ENCODE measurements around the gene RABGGTB. TPM values are rescaled to one million over a fixed set of nuclear protein-coding genes. Genes with fewer than 3 reads are reported as not detected.
A peak's percentile ranks its signal among the peaks of the same experiment; 100 is the strongest.

The RABGGTB gene
- total RNA-seq = 10 to 100 TPM; 53.9 to 74.8 TPM
- polyA plus RNA-seq = 10 to 100 TPM; 24.3 to 40.6 TPM

GRCh38 chr1:75785983-75786853 lies at the start of gene RABGGTB:
TSS of gene RABGGTB (plus strand) at chr1:75786256. CDS start at chr1:75786272, 16 bp downstream.
- H3K9me3 ChIP-seq (ENCODE audit: control insufficient read depth in 4 of 4, low read length in 3 of 4) = no peaks in the 10 kb centered on the region
- DNase-seq (ENCODE audit: low spot score) = peak; percentile 95
- TF ChIP-seq RXRA (IDR thresholded peaks at IDR 0.05) (peak in 1 of 2 donors; percentile 59), CTCF (IDR thresholded peaks at IDR 0.05; ENCODE audit: low read depth, low read length, missing input control) (no peak), SP1 (IDR thresholded peaks at IDR 0.05) (peak; percentile 84), RAD21 (IDR thresholded peaks at IDR 0.05) (peak; percentile 7 to 33), FOXA1 (IDR thresholded peaks at IDR 0.05) (no peak), MAX (IDR thresholded peaks at IDR 0.05) (peak; percentile 98), HNF4G (IDR thresholded peaks at IDR 0.05) (peak; percentile 80), HNF4A (conservative IDR thresholded peaks at IDR 0.05) (peak; percentile 95), REST (IDR thresholded peaks at IDR 0.05) (peak; percentile 97), FOXA2 (IDR thresholded peaks at IDR 0.05) (no peak), NR2F2 (IDR thresholded peaks at IDR 0.05) (peak; percentile 10), ATF3 (IDR thresholded peaks at IDR 0.05) (peak; percentile 35), GABPA (IDR thresholded peaks at IDR 0.05 in 1 of 2, conservative IDR thresholded peaks at IDR 0.05 in 1 of 2) (peak in 1 of 2 donors; percentile 32), ZBTB33 (IDR thresholded peaks at IDR 0.05) (peak; percentile 80), YY1 (IDR thresholded peaks at IDR 0.05) (peak; percentile 92), EGR1 (IDR thresholded peaks at IDR 0.05; ENCODE audit: low read depth in 2 of 2) (no peak), JUND (IDR thresholded peaks at IDR 0.05) (peak in 1 of 2 donors; percentile 34), TAF1 (conservative IDR thresholded peaks at IDR 0.05) (peak; percentile 99)
- H3K9ac ChIP-seq (ENCODE audit: low read depth in 1 of 2, low read length in 2 of 2) = peak within 1 kb of the TSS; percentile 92 to 94
- H3K36me3 ChIP-seq (ENCODE audit: control insufficient read depth in 4 of 4, insufficient read depth in 3 of 4, low read depth in 1 of 4, low read length in 3 of 4) = peaks cover 0 to 3% (median 0%) of the 10 kb centered on the region in 4 donors
- peak within 1 kb of the TSS; percentile 59 to 91 (median 89) for H3K4me3 ChIP-seq (ENCODE audit: low read depth in 1 of 3, low read length in 3 of 3)
- peak within 1 kb of the TSS; percentile 80 to 92 for H3K27ac ChIP-seq (ENCODE audit: low read depth in 1 of 2, low read length in 2 of 2)
- under 1% methylated on average over 28 of the region's 28 CpGs for WGBS
- no peaks in the 10 kb centered on the region for H3K27me3 ChIP-seq (ENCODE audit: control insufficient read depth in 4 of 4, insufficient read depth in 4 of 4, low read length in 3 of 4)
- peaks cover 8 to 45% (median 34%) of the 10 kb centered on the region in 4 donors for H3K4me1 ChIP-seq (ENCODE audit: control insufficient read depth in 4 of 4, insufficient read depth in 4 of 4, low read length in 3 of 4)

All from liver (tissue), 9 donors.